ENCODE data around the gene CUL5.

DNA sequence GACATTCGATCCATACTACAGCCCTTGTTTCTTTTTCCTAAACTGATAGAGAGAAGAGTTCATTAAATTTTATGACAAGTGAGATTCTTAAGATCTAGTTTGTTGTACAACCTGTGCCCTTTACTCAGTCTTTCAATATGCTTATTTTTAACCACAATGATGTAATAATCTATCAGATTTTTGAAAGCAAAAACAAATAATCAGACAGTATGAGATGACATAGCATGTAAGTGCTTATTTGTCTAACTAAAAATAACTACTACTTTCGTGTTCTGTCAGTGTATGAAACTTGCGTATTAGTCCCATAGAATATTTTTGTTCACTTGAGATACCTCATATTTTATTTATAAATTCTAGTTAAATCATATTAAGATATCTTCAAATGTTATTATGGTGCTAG lies 47.2 kb upstream of the CUL5 start:
- TF ChIP-seq, protein P1, sequence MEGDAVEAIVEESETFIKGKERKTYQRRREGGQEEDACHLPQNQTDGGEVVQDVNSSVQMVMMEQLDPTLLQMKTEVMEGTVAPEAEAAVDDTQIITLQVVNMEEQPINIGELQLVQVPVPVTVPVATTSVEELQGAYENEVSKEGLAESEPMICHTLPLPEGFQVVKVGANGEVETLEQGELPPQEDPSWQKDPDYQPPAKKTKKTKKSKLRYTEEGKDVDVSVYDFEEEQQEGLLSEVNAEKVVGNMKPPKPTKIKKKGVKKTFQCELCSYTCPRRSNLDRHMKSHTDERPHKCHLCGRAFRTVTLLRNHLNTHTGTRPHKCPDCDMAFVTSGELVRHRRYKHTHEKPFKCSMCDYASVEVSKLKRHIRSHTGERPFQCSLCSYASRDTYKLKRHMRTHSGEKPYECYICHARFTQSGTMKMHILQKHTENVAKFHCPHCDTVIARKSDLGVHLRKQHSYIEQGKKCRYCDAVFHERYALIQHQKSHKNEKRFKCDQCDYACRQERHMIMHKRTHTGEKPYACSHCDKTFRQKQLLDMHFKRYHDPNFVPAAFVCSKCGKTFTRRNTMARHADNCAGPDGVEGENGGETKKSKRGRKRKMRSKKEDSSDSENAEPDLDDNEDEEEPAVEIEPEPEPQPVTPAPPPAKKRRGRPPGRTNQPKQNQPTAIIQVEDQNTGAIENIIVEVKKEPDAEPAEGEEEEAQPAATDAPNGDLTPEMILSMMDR (IDR thresholded peaks at IDR 0.05 in 4 of 5, conservative IDR thresholded peaks at IDR 0.05 in 1 of 5): no peak
- TF ChIP-seq POLR2A (IDR thresholded peaks at IDR 0.05): no peak

Data from gastrocnemius medialis (tissue), 4 donors.